ENCODE results near the gene SLC45A1. TPM values are rescaled to one million over a fixed set of nuclear protein-coding genes. Genes with fewer than 3 reads are reported as not detected.

Gene SLC45A1
- total RNA-seq, 1 donor from 2014 or later = 1.8 TPM

DNA sequence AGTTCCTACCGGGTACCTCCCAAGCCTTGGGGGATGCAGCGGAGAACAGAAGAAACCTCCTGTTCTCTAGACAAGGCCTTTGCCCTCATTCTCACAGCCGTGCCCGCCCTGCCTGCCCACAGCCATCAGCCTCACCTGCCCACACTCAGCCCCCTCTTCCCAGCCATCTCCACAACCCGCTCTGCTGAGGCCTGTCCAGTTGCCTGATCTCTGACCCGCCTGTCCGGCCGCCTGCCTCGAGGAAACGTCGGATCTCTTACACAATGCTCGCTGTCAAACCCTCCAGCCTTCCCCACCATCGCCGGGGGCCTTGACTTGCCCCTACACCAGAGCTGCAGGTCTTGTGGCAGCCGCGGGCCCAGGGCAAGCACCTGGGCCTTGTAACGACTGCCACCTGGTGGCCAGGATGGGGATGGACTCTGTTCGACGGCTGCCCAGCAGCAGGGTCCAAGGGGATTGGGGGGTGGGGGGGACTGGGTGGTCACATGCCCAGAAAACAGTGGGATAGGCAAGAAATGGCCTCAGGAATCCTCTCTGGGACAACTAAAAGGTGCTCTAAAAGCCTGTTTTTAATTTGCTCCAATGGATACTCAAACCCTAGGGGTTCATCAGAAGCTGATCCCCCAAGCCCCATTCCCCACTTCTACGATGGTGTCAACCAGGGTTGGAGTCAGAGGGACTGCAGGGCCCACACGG, 31.0 kb downstream of the SLC45A1 start:
- peaks cover 6% of the 10 kb centered on the region for H3K36me3 ChIP-seq
- no peaks in the 10 kb centered on the region for H3K9me3 ChIP-seq (replicated peaks)
- DNase-seq = peak; percentile 72
- TF ChIP-seq, protein P1, sequence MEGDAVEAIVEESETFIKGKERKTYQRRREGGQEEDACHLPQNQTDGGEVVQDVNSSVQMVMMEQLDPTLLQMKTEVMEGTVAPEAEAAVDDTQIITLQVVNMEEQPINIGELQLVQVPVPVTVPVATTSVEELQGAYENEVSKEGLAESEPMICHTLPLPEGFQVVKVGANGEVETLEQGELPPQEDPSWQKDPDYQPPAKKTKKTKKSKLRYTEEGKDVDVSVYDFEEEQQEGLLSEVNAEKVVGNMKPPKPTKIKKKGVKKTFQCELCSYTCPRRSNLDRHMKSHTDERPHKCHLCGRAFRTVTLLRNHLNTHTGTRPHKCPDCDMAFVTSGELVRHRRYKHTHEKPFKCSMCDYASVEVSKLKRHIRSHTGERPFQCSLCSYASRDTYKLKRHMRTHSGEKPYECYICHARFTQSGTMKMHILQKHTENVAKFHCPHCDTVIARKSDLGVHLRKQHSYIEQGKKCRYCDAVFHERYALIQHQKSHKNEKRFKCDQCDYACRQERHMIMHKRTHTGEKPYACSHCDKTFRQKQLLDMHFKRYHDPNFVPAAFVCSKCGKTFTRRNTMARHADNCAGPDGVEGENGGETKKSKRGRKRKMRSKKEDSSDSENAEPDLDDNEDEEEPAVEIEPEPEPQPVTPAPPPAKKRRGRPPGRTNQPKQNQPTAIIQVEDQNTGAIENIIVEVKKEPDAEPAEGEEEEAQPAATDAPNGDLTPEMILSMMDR (IDR thresholded peaks at IDR 0.05; ENCODE audit: borderline replicate concordance) = peak; percentile 88
- intact Hi-C loops (cut with micrococcal nuclease) = no loop called here
- H3K27me3 ChIP-seq (ENCODE audit: low read depth) = no peaks in the 10 kb centered on the region
- no peak overlapping the region for H3K27ac ChIP-seq (replicated peaks)
- H3K4me3 ChIP-seq = no peak overlapping the region
- peaks cover 57% of the 10 kb centered on the region for H3K4me1 ChIP-seq

DNA sequence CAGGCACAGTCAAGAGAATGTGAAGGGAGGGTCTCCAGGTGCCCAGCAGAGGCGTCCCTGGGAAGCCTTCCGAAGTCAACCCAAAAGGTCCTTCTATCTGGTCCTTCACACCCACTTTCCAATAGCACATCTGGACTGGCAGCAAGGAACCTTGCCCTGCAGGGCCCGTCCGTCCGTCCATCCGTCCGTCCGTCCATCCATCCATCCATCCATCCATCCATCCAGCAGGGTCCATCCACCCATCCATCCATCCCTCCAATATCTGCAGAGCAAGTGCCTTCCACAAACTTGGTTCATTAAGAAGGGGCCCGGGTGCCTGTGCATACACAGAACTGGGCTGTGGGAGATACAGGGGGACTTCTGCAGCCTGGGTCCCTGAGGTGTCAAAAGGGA, 31.6 kb downstream of the SLC45A1 start:
- H3K27ac ChIP-seq (replicated peaks) = peak overlapping the region; percentile 50
- no peaks in the 10 kb centered on the region for H3K27me3 ChIP-seq (ENCODE audit: low read depth)
- no peaks in the 10 kb centered on the region for H3K9me3 ChIP-seq (replicated peaks)
- peaks cover 63% of the 10 kb centered on the region for H3K4me1 ChIP-seq
- no peak overlapping the region for H3K4me3 ChIP-seq
- intact Hi-C loops (cut with micrococcal nuclease) = no loop called here
- H3K36me3 ChIP-seq = peaks cover 11% of the 10 kb centered on the region
- TF ChIP-seq, protein P1 (IDR thresholded peaks at IDR 0.05; ENCODE audit: borderline replicate concordance) = no peak
- DNase-seq = no peak

GRCh38 chr1:8349961-8350360, 32.0 kb downstream of the SLC45A1 start:
- intact Hi-C loops (cut with micrococcal nuclease) = no loop called here
- no peaks in the 10 kb centered on the region for H3K9me3 ChIP-seq (replicated peaks)
- TF ChIP-seq, protein P1 (IDR thresholded peaks at IDR 0.05; ENCODE audit: borderline replicate concordance) = no peak
- H3K4me3 ChIP-seq = no peak overlapping the region
- peaks cover 16% of the 10 kb centered on the region for H3K36me3 ChIP-seq
- peak; percentile 66 for DNase-seq
- H3K27ac ChIP-seq (replicated peaks) = peak overlapping the region; percentile 50
- no peaks in the 10 kb centered on the region for H3K27me3 ChIP-seq (ENCODE audit: low read depth)
- H3K4me1 ChIP-seq = peaks cover 66% of the 10 kb centered on the region

GRCh38 chr1:8350914-8351684, 33.2 kb downstream of the SLC45A1 start:
- peak overlapping the region; percentile 87 for H3K27ac ChIP-seq (replicated peaks)
- no peak for DNase-seq
- peaks cover 78% of the 10 kb centered on the region for H3K4me1 ChIP-seq
- intact Hi-C loops (cut with micrococcal nuclease) = no loop called here
- TF ChIP-seq, protein P1 (IDR thresholded peaks at IDR 0.05; ENCODE audit: borderline replicate concordance) = no peak
- peaks cover 28% of the 10 kb centered on the region for H3K36me3 ChIP-seq
- no peaks in the 10 kb centered on the region for H3K27me3 ChIP-seq (ENCODE audit: low read depth)
- H3K9me3 ChIP-seq (replicated peaks) = no peaks in the 10 kb centered on the region
- no peak overlapping the region for H3K4me3 ChIP-seq

DNA sequence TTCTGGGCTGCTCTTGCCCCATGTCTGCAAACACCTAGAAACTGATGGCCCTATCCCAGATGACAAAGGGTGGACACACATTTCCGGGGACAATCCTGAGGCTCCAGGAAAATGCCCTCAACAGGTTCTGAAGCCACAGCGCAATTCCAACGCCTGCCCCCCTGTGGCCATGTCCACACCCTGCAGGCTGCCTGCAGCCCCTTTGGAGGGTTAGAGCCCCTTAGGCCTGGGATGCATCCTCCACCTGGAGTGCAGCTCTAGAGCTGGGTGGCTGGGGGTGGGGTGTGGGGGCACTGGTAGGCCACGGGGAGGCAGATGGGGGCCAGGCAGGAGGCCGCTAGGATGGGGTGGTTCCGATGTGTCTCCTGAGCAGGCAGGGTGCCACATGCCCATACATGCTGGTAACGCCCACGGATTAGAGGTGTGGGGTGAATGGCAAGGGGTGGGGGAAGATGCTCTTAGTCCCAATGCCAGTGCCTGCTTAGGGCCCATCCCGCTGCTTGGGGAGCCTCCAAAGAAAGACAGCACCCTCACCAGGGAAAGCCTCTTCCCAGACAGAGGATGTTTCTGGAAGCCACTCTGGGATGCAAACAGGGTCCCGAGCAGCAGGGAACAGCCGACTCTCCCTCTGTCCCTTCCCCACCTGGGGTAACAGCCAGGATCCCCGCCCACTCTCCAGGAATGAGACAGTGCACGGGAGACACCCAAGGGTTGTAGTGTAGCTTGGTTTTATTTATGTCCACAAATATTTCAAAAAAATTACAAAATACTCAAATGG, 34.0 kb downstream of the SLC45A1 start:
- Histone ChIP-seq H3K9me3 (replicated peaks) (no peaks in the 10 kb centered on the region), H3K27ac (replicated peaks) (peak overlapping the region; percentile 87), H3K4me3 (no peak overlapping the region), H3K4me1 (peaks cover 86% of the 10 kb centered on the region), H3K36me3 (peaks cover 35% of the 10 kb centered on the region), H3K27me3 (ENCODE audit: low read depth) (no peaks in the 10 kb centered on the region)
- DNase-seq = no peak
- intact Hi-C loops (cut with micrococcal nuclease) = no loop called here
- TF ChIP-seq, protein P1 (IDR thresholded peaks at IDR 0.05; ENCODE audit: borderline replicate concordance) = peak; percentile 66

Data from left ventricle myocardium inferior (tissue), 1 donor.